Measurements from ENCODE around the gene PTPN14.

The PTPN14 gene

DNA sequence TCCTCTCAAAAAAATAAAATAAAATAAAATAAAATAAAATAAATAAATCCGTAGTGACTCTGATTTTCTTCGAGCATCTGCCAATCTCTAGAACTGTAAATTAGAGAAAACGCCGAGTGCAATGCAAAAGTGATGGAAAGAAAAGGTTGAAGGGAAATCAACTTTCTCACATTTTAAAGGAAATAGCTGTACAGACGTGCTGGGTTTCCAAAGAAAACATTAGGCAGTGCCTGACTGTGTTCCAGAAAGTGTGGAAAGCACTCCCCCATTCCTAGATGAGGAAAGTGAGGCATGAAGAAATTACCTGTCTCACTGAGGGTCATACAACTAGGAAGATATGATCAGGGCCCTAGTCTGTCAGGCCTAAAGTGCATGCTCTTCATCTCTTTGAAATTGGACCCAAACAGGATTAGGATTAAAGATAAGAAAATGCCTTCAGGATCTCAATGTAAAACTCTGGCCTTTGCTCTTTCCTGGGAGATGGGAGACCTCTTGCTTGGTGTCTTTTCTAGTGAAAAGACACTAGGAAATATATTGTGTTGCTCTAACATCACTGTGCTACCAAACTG is 1.8 kb upstream of the PTPN14 start:
- ATAC-seq, result no peak
- TF ChIP-seq, protein P1, sequence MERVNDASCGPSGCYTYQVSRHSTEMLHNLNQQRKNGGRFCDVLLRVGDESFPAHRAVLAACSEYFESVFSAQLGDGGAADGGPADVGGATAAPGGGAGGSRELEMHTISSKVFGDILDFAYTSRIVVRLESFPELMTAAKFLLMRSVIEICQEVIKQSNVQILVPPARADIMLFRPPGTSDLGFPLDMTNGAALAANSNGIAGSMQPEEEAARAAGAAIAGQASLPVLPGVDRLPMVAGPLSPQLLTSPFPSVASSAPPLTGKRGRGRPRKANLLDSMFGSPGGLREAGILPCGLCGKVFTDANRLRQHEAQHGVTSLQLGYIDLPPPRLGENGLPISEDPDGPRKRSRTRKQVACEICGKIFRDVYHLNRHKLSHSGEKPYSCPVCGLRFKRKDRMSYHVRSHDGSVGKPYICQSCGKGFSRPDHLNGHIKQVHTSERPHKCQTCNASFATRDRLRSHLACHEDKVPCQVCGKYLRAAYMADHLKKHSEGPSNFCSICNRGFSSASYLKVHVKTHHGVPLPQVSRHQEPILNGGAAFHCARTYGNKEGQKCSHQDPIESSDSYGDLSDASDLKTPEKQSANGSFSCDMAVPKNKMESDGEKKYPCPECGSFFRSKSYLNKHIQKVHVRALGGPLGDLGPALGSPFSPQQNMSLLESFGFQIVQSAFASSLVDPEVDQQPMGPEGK (CRISPR knock-in tag; IDR thresholded peaks at IDR 0.05; ENCODE audit: borderline replicate concordance), result no peak
- TF ChIP-seq, protein P2, sequence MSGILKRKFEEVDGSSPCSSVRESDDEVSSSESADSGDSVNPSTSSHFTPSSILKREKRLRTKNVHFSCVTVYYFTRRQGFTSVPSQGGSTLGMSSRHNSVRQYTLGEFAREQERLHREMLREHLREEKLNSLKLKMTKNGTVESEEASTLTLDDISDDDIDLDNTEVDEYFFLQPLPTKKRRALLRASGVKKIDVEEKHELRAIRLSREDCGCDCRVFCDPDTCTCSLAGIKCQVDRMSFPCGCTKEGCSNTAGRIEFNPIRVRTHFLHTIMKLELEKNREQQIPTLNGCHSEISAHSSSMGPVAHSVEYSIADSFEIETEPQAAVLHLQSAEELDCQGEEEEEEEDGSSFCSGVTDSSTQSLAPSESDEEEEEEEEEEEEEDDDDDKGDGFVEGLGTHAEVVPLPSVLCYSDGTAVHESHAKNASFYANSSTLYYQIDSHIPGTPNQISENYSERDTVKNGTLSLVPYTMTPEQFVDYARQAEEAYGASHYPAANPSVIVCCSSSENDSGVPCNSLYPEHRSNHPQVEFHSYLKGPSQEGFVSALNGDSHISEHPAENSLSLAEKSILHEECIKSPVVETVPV (CRISPR knock-in tag; IDR thresholded peaks at IDR 0.05), result no peak
- TF ChIP-seq GLIS3 (CRISPR knock-in tag; IDR thresholded peaks at IDR 0.05), result no peak
- TF ChIP-seq ESRRG (CRISPR knock-in tag; IDR thresholded peaks at IDR 0.05), result no peak
- TF ChIP-seq, protein P3, sequence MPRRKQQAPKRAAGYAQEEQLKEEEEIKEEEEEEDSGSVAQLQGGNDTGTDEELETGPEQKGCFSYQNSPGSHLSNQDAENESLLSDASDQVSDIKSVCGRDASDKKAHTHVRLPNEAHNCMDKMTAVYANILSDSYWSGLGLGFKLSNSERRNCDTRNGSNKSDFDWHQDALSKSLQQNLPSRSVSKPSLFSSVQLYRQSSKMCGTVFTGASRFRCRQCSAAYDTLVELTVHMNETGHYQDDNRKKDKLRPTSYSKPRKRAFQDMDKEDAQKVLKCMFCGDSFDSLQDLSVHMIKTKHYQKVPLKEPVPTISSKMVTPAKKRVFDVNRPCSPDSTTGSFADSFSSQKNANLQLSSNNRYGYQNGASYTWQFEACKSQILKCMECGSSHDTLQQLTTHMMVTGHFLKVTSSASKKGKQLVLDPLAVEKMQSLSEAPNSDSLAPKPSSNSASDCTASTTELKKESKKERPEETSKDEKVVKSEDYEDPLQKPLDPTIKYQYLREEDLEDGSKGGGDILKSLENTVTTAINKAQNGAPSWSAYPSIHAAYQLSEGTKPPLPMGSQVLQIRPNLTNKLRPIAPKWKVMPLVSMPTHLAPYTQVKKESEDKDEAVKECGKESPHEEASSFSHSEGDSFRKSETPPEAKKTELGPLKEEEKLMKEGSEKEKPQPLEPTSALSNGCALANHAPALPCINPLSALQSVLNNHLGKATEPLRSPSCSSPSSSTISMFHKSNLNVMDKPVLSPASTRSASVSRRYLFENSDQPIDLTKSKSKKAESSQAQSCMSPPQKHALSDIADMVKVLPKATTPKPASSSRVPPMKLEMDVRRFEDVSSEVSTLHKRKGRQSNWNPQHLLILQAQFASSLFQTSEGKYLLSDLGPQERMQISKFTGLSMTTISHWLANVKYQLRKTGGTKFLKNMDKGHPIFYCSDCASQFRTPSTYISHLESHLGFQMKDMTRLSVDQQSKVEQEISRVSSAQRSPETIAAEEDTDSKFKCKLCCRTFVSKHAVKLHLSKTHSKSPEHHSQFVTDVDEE (CRISPR knock-in tag; IDR thresholded peaks at IDR 0.05), result no peak
- no peak for TF ChIP-seq ZNF565 (CRISPR knock-in tag; conservative IDR thresholded peaks at IDR 0.05; ENCODE audit: low read depth)
- TF ChIP-seq, protein P4, sequence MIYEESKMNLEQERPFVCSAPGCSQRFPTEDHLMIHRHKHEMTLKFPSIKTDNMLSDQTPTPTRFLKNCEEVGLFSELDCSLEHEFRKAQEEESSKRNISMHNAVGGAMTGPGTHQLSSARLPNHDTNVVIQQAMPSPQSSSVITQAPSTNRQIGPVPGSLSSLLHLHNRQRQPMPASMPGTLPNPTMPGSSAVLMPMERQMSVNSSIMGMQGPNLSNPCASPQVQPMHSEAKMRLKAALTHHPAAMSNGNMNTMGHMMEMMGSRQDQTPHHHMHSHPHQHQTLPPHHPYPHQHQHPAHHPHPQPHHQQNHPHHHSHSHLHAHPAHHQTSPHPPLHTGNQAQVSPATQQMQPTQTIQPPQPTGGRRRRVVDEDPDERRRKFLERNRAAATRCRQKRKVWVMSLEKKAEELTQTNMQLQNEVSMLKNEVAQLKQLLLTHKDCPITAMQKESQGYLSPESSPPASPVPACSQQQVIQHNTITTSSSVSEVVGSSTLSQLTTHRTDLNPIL (CRISPR knock-in tag; IDR thresholded peaks at IDR 0.05; ENCODE audit: low read depth), result no peak
- TF ChIP-seq, protein P5, sequence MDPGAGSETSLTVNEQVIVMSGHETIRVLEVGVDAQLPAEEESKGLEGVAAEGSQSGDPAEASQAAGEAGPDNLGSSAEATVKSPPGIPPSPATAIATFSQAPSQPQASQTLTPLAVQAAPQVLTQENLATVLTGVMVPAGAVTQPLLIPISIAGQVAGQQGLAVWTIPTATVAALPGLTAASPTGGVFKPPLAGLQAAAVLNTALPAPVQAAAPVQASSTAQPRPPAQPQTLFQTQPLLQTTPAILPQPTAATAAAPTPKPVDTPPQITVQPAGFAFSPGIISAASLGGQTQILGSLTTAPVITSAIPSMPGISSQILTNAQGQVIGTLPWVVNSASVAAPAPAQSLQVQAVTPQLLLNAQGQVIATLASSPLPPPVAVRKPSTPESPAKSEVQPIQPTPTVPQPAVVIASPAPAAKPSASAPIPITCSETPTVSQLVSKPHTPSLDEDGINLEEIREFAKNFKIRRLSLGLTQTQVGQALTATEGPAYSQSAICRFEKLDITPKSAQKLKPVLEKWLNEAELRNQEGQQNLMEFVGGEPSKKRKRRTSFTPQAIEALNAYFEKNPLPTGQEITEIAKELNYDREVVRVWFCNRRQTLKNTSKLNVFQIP (CRISPR knock-in tag; IDR thresholded peaks at IDR 0.05; ENCODE audit: borderline replicate concordance, low read depth), result no peak
- no peak for TF ChIP-seq ARNTL (CRISPR knock-in tag; IDR thresholded peaks at IDR 0.05; ENCODE audit: borderline replicate concordance, low read depth)
- no peak for TF ChIP-seq OSR1 (CRISPR knock-in tag; IDR thresholded peaks at IDR 0.05)
- TF ChIP-seq RARB (CRISPR knock-in tag; IDR thresholded peaks at IDR 0.05), result no peak
- no peak for TF ChIP-seq ZNF70 (CRISPR knock-in tag; IDR thresholded peaks at IDR 0.05)
- TF ChIP-seq TCF4 (CRISPR knock-in tag; IDR thresholded peaks at IDR 0.05; ENCODE audit: borderline replicate concordance), result no peak
- TF ChIP-seq ZFP3 (CRISPR knock-in tag; IDR thresholded peaks at IDR 0.05), result no peak
- TF ChIP-seq PPARA (CRISPR knock-in tag; IDR thresholded peaks at IDR 0.05; ENCODE audit: borderline replicate concordance), result no peak
- no peak for TF ChIP-seq TOX (CRISPR knock-in tag; IDR thresholded peaks at IDR 0.05; ENCODE audit: borderline replicate concordance)
- TF ChIP-seq ZNF8 (CRISPR knock-in tag; IDR thresholded peaks at IDR 0.05), result no peak
- TF ChIP-seq ZFP30 (CRISPR knock-in tag; IDR thresholded peaks at IDR 0.05), result no peak

DNA sequence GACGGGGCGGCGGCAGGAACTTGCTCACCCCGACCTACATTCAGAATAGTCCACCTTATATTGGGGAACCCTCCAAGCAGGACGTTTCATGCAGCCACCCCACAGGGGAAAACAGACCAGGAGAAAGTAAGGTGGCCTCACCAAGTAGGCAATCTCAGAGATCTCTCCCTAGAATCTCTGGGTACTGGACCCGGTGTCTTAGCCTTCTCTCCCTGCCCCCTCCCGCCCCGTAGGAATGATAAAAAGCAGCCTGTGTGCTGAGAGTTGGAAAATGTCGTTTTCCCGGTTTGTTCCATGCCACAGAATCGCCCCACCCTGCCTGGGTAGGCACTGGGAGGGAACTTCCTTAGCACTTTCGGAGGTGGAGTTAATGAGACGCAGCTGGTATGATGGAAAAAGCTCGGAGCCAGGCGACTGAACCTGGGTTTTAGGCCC is 789 bp upstream of the PTPN14 start:
- TF ChIP-seq, protein P2 (CRISPR knock-in tag; IDR thresholded peaks at IDR 0.05), result no peak
- no peak for TF ChIP-seq CSDC2 (CRISPR knock-in tag; IDR thresholded peaks at IDR 0.05)
- TF ChIP-seq, protein P5 (CRISPR knock-in tag; IDR thresholded peaks at IDR 0.05; ENCODE audit: borderline replicate concordance, low read depth), result no peak
- no peak for TF ChIP-seq RARB (CRISPR knock-in tag; IDR thresholded peaks at IDR 0.05)
- TF ChIP-seq ZNF565 (CRISPR knock-in tag; conservative IDR thresholded peaks at IDR 0.05; ENCODE audit: low read depth), result no peak
- TF ChIP-seq ZFP3 (CRISPR knock-in tag; IDR thresholded peaks at IDR 0.05), result no peak
- no peak for TF ChIP-seq ISL1 (CRISPR knock-in tag; IDR thresholded peaks at IDR 0.05)
- TF ChIP-seq TCF4 (CRISPR knock-in tag; IDR thresholded peaks at IDR 0.05; ENCODE audit: borderline replicate concordance), result no peak
- no peak for TF ChIP-seq ZFP30 (CRISPR knock-in tag; IDR thresholded peaks at IDR 0.05)
- TF ChIP-seq GLIS3 (CRISPR knock-in tag; IDR thresholded peaks at IDR 0.05), result no peak
- TF ChIP-seq PPARA (CRISPR knock-in tag; IDR thresholded peaks at IDR 0.05; ENCODE audit: borderline replicate concordance), result no peak
- ATAC-seq, result peak; percentile 65

All from SK-N-SH treated with all-trans-retinoic acid at 6 μM for 48 hours (cell line).